CD4-positive, CD25-positive, alpha-beta regulatory T cell (primary cell): ENCODE results near the gene BSN. TPM values are rescaled to one million over a fixed set of nuclear protein-coding genes. Genes with fewer than 3 reads are reported as not detected.

Source experiments
- ATAC-seq, 2 donors: fragments of 150-1000 bp; cut with Tn5 transposase; one replicate each; pipeline ENCODE4 v1.10.0; 2021; ENCODE audit warnings: low read depth in 2 of 2, moderate number of reproducible peaks in 2 of 2, moderate library complexity in 1 of 2
- DNase-seq, 3 donors: peaks; one replicate each; pipeline versions ENCODE4 v3.0.0 to v3.0.0-alpha.2; 2012 to 2022; ENCODE audit warnings: mixed read lengths in 1 of 3
- H3K27ac ChIP-seq: one replicate; pipeline ENCODE4 v1.7.0; 2013; ENCODE audit warnings: mild to moderate bottlenecking, low read length; ENCODE audit not compliant: insufficient read depth, poor library complexity, severe bottlenecking
- H3K27me3 ChIP-seq: one replicate; pipeline ENCODE4 v1.7.0; 2013; ENCODE audit warnings: low read length; ENCODE audit not compliant: control insufficient read depth, insufficient read depth
- H3K36me3 ChIP-seq: one replicate; pipeline ENCODE4 v1.7.0; 2013; ENCODE audit warnings: mild to moderate bottlenecking, low read length, moderate library complexity; ENCODE audit not compliant: control insufficient read depth, insufficient read depth
- H3K4me1 ChIP-seq: 2 replicates; pipeline ENCODE4 v1.7.0; 2013; ENCODE audit warnings: mild to moderate bottlenecking, low read length; ENCODE audit not compliant: insufficient read depth, control insufficient read depth, poor library complexity, severe bottlenecking
- H3K4me3 ChIP-seq: one replicate; pipeline ENCODE4 v1.7.0; 2013; ENCODE audit warnings: low read depth, mild to moderate bottlenecking, low read length, moderate library complexity
- H3K9me3 ChIP-seq, 2 experiments: 1 replicate in 1 of 2; 2 replicates in 1 of 2; pipeline ENCODE4 v1.7.0; 2013; ENCODE audit warnings: low read length in 2 of 2, mild to moderate bottlenecking in 1 of 2, moderate library complexity in 1 of 2; ENCODE audit not compliant: control insufficient read depth in 2 of 2
- H3K27ac Mint-ChIP-seq, 3 donors: one replicate each; pipeline ENCODE4 v1.8.0; 2020 to 2022; ENCODE audit warnings: mild to moderate bottlenecking in 3 of 3, mixed read lengths in 3 of 3, moderate library complexity in 2 of 3
- H3K27me3 Mint-ChIP-seq: one replicate; pipeline ENCODE4 v1.8.0; 2022; ENCODE audit warnings: mild to moderate bottlenecking, mixed read lengths
- H3K36me3 Mint-ChIP-seq: one replicate; pipeline ENCODE4 v1.8.0; 2020; ENCODE audit warnings: mixed read lengths
- H3K4me1 Mint-ChIP-seq, 4 donors: one replicate each; pipeline ENCODE4 v1.8.0; 2020 to 2022; ENCODE audit warnings: mixed read lengths in 4 of 4, mild to moderate bottlenecking in 1 of 4
- H3K4me3 Mint-ChIP-seq, 4 donors: one replicate each; pipeline ENCODE4 v1.8.0; 2020 to 2022; ENCODE audit warnings: mild to moderate bottlenecking in 4 of 4, mixed read lengths in 4 of 4, moderate library complexity in 3 of 4
- H3K9me3 Mint-ChIP-seq, 7 donors: one replicate each; pipeline ENCODE4 v1.8.0; 2020 to 2022; ENCODE audit warnings: mixed read lengths in 7 of 7, mild to moderate bottlenecking in 3 of 7, moderate library complexity in 2 of 7
- polyA plus RNA-seq, 4 donors: library from polyadenylated mRNA; unstranded; fragments of 300-500 nt; fragmentation: Illumina TruSeq; gene quantifications; one replicate each; pipeline ENCODE4 v1.2.3, GENCODE V29; 2021
- total RNA-seq: library from RNA; stranded (reverse); gene quantifications from one replicate; pipeline ENCODE4 v1.2.3, GENCODE V29; 2022

BSN gene
- total and polyA plus RNA-seq, 5 donors from 2014 or later, result 0.12 TPM; not detected in 4

GRCh38 chr3:49653621-49654020, 99.3 kb downstream of the BSN start:
- Mint-ChIP-seq H3K27me3 (peaks cover 6% of the 10 kb centered on the region), H3K27ac (peak overlapping the region in 1 of 3 donors; percentile 31), H3K4me3 (no peak overlapping the region), H3K36me3 (no peaks in the 10 kb centered on the region), H3K4me1 (no peaks in the 10 kb centered on the region), H3K9me3 (peaks cover 0 to under 1% (median 0%) of the 10 kb centered on the region in 7 donors)
- Histone ChIP-seq H3K36me3 (no peaks in the 10 kb centered on the region), H3K27ac (no peak overlapping the region), H3K4me3 (no peak overlapping the region), H3K9me3 (no peaks in the 10 kb centered on the region), H3K27me3 (no peaks in the 10 kb centered on the region), H3K4me1 (no peaks in the 10 kb centered on the region)
- ATAC-seq, result no peak
- no peak for DNase-seq

GRCh38 chr3:49654176-49654825, 100.0 kb downstream of the BSN start:
- no peaks in the 10 kb centered on the region for H3K4me1 Mint-ChIP-seq
- H3K9me3 ChIP-seq, result no peaks in the 10 kb centered on the region
- H3K27me3 ChIP-seq, result no peaks in the 10 kb centered on the region
- H3K4me3 ChIP-seq, result no peak overlapping the region
- no peak for ATAC-seq
- H3K27me3 Mint-ChIP-seq, result peaks cover 9% of the 10 kb centered on the region
- H3K36me3 ChIP-seq, result no peaks in the 10 kb centered on the region
- peak overlapping the region in 1 of 3 donors; percentile 31 for H3K27ac Mint-ChIP-seq
- no peak for DNase-seq
- H3K36me3 Mint-ChIP-seq, result no peaks in the 10 kb centered on the region
- no peaks in the 10 kb centered on the region for H3K4me1 ChIP-seq
- no peak overlapping the region for H3K4me3 Mint-ChIP-seq
- H3K27ac ChIP-seq, result no peak overlapping the region
- peaks cover 0 to 2% (median 0%) of the 10 kb centered on the region in 7 donors for H3K9me3 Mint-ChIP-seq

- H3K27me3 ChIP-seq, result no peaks in the 10 kb centered on the region
- no peak overlapping the region for H3K4me3 ChIP-seq
- peaks cover 0 to 2% (median 0%) of the 10 kb centered on the region in 7 donors for H3K9me3 Mint-ChIP-seq
- no peak overlapping the region for H3K27ac ChIP-seq
- no peaks in the 10 kb centered on the region for H3K4me1 Mint-ChIP-seq
- no peak for DNase-seq
- no peaks in the 10 kb centered on the region for H3K36me3 ChIP-seq
- H3K27me3 Mint-ChIP-seq, result peaks cover 9% of the 10 kb centered on the region
- no peaks in the 10 kb centered on the region for H3K36me3 Mint-ChIP-seq
- ATAC-seq, result no peak
- no peak overlapping the region for H3K27ac Mint-ChIP-seq
- H3K4me1 ChIP-seq, result no peaks in the 10 kb centered on the region
- no peaks in the 10 kb centered on the region for H3K9me3 ChIP-seq
- no peak overlapping the region for H3K4me3 Mint-ChIP-seq
These were observed 100.8 kb downstream of the BSN start for GRCh38 chr3:49654955-49655556.

GRCh38 chr3:49655731-49656285, 101.5 kb downstream of the BSN start:
- H3K36me3 ChIP-seq, result no peaks in the 10 kb centered on the region
- no peaks in the 10 kb centered on the region for H3K9me3 ChIP-seq
- Mint-ChIP-seq H3K4me3 (no peak overlapping the region), H3K9me3 (peaks cover 0 to 2% (median 0%) of the 10 kb centered on the region in 7 donors), H3K4me1 (no peaks in the 10 kb centered on the region), H3K36me3 (no peaks in the 10 kb centered on the region), H3K27ac (no peak overlapping the region), H3K27me3 (peaks cover 9% of the 10 kb centered on the region)
- no peak overlapping the region for H3K27ac ChIP-seq
- no peaks in the 10 kb centered on the region for H3K27me3 ChIP-seq
- ATAC-seq (no peak), DNase-seq (no peak)
- no peak overlapping the region for H3K4me3 ChIP-seq
- H3K4me1 ChIP-seq, result no peaks in the 10 kb centered on the region

- DNase-seq (no peak), ATAC-seq (no peak)
- no peak overlapping the region for H3K4me3 Mint-ChIP-seq
- Histone ChIP-seq H3K27me3 (no peaks in the 10 kb centered on the region), H3K9me3 (no peaks in the 10 kb centered on the region), H3K27ac (no peak overlapping the region), H3K36me3 (no peaks in the 10 kb centered on the region), H3K4me1 (no peaks in the 10 kb centered on the region), H3K4me3 (no peak overlapping the region)
- peaks cover 0 to 2% (median 0%) of the 10 kb centered on the region in 7 donors for H3K9me3 Mint-ChIP-seq
- no peaks in the 10 kb centered on the region for H3K4me1 Mint-ChIP-seq
- H3K27ac Mint-ChIP-seq, result no peak overlapping the region
- H3K27me3 Mint-ChIP-seq, result peaks cover 14% of the 10 kb centered on the region
- H3K36me3 Mint-ChIP-seq, result no peaks in the 10 kb centered on the region
These were observed 102.3 kb downstream of the BSN start for GRCh38 chr3:49656541-49657112.

- Histone ChIP-seq H3K9me3 (no peaks in the 10 kb centered on the region), H3K36me3 (no peaks in the 10 kb centered on the region), H3K27ac (no peak overlapping the region), H3K27me3 (no peaks in the 10 kb centered on the region), H3K4me1 (no peaks in the 10 kb centered on the region), H3K4me3 (no peak overlapping the region)
- ATAC-seq (no peak), DNase-seq (no peak)
- H3K4me3 Mint-ChIP-seq, result no peak overlapping the region
- no peaks in the 10 kb centered on the region for H3K4me1 Mint-ChIP-seq
- H3K27ac Mint-ChIP-seq, result no peak overlapping the region
- H3K27me3 Mint-ChIP-seq, result peaks cover 15% of the 10 kb centered on the region
- H3K36me3 Mint-ChIP-seq, result no peaks in the 10 kb centered on the region
- peaks cover 0 to 2% (median 0%) of the 10 kb centered on the region in 7 donors for H3K9me3 Mint-ChIP-seq
These were observed 103.1 kb downstream of the BSN start for GRCh38 chr3:49657208-49657915.

- no peaks in the 10 kb centered on the region for H3K36me3 Mint-ChIP-seq
- ATAC-seq, result no peak
- no peak for DNase-seq
- peak overlapping the region in 1 of 3 donors; percentile 4 for H3K27ac Mint-ChIP-seq
- H3K36me3 ChIP-seq, result no peaks in the 10 kb centered on the region
- H3K4me3 Mint-ChIP-seq, result no peak overlapping the region
- H3K4me1 ChIP-seq, result no peaks in the 10 kb centered on the region
- H3K4me3 ChIP-seq, result no peak overlapping the region
- H3K27ac ChIP-seq, result no peak overlapping the region
- no peaks in the 10 kb centered on the region for H3K9me3 ChIP-seq
- no peaks in the 10 kb centered on the region for H3K4me1 Mint-ChIP-seq
- no peaks in the 10 kb centered on the region for H3K27me3 ChIP-seq
- H3K9me3 Mint-ChIP-seq, result peaks cover 0 to 2% (median 0%) of the 10 kb centered on the region in 7 donors
- peaks cover 15% of the 10 kb centered on the region for H3K27me3 Mint-ChIP-seq
These were observed 104.4 kb downstream of the BSN start for GRCh38 chr3:49658711-49659110.
